Hematopoietic multipotent progenitor cell treated with erythropoietin and hydrocortisone succinate and interleukin-3 and kit ligand, for 6 days (in vitro differentiated cells): ENCODE results near the gene WDR88.
"Not testable (repeated sequence)": the region's sequence is repeated elsewhere in the genome, so short reads cannot be mapped to it uniquely, and the experiment has no call there.

ENCODE experiments used
- DNase-seq: peaks from one replicate; pipeline ENCODE4 v3.0.0-alpha.2; 2015

Gene WDR88

DNA sequence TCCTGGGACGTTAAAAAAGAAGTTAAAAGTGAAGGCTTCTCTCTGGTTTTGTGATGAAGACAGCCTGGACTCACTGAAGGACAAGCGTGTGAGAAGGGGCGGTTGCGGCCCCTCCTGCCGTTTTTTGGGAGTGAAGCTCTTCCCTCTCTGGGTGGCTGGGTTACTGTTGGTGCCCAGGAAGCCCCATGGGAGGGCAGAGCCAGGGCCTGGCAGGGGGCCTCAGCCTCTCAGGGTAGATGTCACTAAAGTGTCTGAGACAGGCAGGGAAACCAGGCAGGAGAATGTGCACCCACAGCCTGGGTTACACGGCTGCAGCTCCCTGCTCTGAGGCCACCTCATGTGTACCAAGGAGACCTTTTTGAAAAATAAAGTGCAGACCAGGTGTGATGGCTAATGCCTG, 1.5 kb upstream of the WDR88 start:
- DNase-seq = no peak

GRCh38 chr19:33132425-33132824, 511 bp downstream of the WDR88 start:
- DNase-seq = no peak

DNA sequence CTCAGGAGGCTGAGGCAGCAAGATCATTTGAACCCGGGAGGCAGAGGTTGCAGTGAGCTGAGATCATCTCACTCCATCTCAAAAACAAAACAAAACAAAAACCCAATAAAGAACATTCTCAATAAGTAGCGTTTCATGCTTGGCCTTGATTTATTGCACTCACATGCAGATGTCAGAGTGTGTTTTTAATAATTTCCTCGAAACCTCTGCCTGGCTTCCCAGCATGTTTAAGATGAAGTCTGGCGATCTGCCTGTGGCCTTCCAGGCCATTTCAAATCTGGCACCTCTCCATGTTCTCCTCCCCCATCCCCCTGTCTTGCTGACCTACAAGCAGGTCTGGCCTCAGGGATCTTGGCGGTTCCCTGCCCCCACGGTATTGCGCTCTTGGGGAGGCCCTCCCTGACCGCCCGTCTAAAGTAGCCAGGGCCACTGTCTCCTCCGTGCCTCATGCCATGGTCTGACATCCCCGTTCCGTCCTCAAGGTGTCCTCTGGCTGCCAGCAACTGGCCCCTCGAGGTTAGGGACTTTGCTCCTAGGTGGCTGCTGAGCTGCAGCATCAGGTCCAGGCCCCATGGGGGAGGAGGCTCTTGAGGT, 1.6 kb downstream of the WDR88 start:
- DNase-seq = no peak

- peak; percentile 34 for DNase-seq
Measured at GRCh38 chr19:33134571-33135041, 2.7 kb downstream of the WDR88 start.

DNA sequence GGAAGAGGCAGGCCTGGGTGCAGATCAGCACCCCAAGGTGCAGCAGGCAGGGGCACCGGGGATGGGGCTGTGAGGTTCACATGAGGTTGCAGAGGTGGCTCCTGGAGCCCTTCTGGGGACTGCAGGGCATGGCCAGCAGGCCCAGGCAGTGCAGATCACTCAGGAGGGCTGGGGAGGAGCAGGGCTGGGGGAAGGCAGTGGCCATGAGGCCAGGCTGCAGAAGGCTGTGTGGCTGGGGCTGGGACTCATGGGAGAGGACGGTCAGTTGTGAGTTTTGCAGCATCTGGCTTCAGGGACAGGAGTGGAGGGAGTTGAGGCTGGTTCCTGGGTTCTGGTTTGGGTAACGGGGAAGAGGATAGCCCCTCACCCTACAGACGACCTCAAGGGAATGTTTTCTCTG, 7.3 kb downstream of the WDR88 start:
- no peak for DNase-seq

- peak; percentile 79 for DNase-seq
Measured at GRCh38 chr19:33143897-33144405, 12.0 kb downstream of the WDR88 start.

DNA sequence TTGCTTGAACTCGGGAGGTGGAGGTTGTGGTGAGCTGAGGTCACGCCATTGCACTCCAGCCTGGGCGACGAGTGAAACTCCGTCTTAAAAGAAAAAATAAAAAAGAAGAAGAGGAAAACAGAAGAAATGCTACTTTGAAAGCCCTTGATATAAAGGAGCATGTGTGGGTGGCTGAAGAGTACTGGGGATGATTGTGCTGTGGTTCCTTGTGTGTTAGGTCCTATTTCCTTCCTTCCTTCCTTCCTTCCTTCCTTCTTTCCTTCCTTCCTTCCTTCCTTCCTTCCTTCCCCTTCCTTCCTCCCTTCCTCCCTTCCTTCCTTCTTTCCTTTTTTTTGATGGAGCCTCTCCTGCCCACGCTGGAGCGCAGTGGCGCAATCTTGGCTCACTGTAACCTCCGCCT, 14.3 kb downstream of the WDR88 start:
- no peak for DNase-seq

DNA sequence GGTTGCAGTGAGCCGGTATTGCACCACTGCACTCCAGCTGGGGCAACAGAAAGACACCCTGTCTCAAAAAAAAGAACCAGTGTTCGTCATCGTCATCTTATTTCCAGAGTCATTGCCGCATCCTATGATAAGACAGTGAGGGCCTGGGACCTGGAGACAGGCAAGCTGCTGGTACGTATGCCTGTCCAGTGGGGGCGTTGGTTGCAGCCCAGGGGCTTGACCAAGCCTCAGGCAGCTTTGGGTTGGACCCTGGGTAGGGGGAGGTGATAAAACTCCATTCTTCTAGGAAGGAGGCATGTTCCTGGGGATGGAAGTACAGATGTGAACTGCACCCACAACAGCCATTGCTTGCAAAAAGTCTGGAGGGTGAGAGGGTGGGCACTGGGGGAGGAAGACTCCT, 15.6 kb downstream of the WDR88 start:
- no peak for DNase-seq

GRCh38 chr19:33150852-33151518, 19.1 kb downstream of the WDR88 start:
- no peak for DNase-seq

DNA sequence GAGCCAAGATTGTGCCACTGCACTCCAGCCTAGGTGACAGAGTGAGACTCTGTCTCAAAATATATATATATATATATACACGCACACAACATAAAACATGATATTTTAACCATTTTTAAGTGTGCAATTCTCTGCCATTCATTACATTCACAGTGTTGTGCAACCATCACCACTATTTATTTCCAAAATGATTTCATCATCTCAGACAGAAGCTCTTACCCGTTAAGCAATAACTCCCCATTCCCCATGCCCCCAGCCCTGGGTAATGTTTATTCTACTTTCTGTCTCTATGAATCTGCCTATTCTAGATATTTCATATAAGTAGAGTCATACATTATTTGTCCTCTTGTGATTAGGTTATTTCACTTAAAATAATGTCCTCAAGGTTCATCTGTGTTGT, 20.3 kb downstream of the WDR88 start:
- DNase-seq = peak; percentile 46

- not testable (repeated sequence) for DNase-seq
Measured at GRCh38 chr19:33152625-33153024, 20.7 kb downstream of the WDR88 start.

GRCh38 chr19:33154313-33154712, 22.4 kb downstream of the WDR88 start:
- not testable (repeated sequence) for DNase-seq

DNA sequence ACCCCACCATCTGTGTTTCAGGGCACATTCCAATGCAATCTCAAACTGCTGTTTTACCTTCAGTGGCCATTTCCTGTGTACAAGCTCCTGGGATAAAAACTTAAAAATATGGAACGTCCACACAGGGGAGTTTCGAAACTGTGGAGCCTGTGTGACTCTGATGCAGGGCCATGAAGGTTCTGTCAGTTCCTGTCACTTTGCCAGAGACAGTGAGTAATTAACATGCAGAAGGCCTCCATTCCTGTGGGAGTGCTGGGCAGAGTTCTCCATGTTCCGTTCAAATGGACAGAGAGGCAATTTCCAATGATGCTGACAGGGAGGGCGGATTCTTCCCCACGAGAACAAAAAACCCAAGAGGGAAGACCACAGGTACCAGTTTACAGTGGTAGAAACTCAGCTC, 24.4 kb downstream of the WDR88 start:
- DNase-seq = peak; percentile 18

DNA sequence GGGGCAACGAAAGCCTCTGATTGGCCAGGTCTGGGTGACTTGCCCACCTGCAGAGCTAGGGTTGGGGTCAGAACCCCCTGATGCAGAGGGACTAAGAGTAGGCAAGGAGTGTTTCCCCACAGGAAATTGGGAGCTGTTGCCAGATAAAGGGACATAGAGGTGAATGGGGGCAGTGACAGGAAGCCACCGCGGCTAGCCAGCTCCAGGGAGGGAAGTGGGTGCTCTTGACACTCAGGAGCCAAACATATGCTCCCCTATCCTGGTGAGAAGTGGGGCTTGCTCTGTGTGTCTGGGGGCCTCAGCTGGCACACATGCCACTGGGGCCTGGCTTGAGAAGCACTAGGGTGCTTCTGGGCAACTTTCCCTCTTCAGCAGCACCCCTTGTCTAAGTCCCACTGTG, 26.0 kb downstream of the WDR88 start:
- DNase-seq = peak; percentile 20

- DNase-seq = no peak
Measured at GRCh38 chr19:33158365-33158764, 26.5 kb downstream of the WDR88 start.

DNA sequence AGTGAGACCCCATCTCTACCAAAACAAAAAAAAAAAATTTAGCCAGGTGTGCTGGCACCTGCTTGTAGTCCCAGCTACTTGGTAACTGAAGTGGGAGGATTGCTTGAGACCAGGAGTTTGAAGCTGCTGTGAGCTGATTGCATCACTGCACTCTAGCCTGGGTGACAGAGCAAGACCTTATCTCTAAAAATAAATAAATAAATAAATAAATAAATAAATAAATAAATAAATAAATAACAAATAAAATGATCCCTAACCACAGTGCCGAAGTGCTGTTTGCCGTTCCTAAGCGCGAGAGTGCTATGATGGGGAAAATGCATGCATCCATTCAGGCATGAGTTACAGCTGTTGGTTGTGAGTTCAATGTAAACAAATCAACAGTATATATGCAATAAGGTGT, 27.2 kb downstream of the WDR88 start:
- no peak for DNase-seq

- no peak for DNase-seq
Measured at GRCh38 chr19:33159893-33160292, 28.0 kb downstream of the WDR88 start.

DNA sequence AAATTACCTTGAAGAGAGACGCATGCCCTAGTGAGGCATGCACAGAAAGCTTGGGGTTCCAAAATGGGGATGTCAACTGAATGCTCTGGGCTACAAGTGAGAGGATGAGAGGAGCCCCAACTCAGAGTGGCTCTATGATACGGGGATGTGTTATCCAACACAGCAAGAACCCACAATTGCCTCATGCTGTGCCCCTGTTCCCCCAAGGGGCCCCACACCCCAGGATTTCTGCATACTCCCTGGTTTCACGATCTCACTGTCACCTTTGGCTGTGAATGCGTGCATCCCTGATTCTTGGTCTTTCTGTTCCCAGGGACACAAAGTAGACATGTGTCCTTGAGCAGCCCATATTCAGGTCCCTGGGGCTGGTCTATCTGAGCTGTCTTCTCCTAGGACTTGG, 29.3 kb downstream of the WDR88 start:
- peak; percentile 28 for DNase-seq

- no peak for DNase-seq
Measured at GRCh38 chr19:33163481-33163880, 31.6 kb downstream of the WDR88 start.

DNA sequence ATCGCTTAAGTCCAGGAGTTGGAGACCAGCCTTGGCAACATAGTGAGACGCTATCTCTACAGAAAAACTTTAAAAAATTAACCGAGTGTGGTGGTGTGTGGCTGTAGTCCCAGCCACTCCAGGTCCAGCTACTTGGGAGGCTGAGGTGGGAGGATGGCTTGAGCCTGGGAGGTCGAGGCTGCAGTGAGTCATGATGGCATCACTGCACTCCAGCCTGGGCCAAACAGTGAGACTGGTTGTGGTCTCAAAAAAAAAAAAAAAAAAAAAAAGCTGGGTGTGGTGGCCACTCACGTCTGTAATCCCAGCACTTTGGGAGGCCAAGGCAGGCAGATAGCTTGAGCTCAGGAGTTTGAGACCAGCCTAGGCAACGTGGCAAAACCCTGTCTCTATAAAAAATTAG, 34.1 kb downstream of the WDR88 start:
- not testable (repeated sequence) for DNase-seq

GRCh38 chr19:33167438-33167837, 35.5 kb downstream of the WDR88 start:
- DNase-seq = no peak

- no peak for DNase-seq
Measured at GRCh38 chr19:33168528-33168927, 36.6 kb downstream of the WDR88 start.

DNA sequence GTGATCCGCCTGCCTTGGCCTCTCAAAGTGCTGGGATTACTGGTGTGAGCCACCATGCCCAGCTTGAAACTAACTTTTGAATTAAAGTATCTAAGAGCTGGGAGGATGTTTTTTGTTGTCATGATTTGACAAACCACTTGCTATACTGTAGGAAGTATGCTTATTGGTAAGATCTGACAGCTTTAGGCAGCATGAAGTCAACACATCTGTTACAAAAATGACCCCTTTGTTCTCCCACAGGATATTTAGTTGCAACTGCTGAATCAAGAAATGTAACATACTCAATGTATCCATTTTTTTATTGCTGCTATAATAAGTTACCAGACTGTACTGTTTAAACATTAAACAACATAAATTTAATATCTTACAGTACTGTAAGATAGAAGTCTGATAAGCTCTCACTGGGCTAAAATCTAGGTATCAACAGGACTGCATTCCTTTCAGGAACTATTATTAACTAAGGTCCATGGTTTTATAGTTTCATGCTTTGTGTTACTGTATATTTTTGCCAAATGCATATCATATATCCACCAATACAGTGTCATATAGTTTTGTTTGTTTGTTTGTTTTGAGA, 39.4 kb downstream of the WDR88 start:
- DNase-seq = no peak

DNA sequence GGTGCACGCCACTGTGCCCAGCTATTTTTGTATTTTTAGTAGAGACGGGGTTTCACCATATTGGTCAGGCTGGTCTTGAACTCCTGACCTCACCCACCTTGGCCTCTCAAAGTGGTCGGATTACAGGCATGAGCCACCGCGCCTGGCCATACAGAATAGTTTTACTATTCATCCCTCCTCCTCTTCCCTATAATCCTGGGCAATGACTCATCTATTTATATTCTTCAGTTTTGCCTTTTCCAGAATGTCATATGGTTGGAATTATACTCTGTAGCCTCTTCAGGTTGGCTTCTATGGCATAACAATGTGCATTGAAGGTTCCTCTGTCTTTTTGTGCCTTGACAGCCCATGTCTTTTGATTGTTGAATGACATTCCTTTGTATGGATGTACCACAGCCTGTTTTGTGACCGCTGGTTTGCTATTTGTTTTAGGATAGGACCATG, 40.0 kb downstream of the WDR88 start:
- DNase-seq = no peak
